ENCODE data around the gene ZPLD1.

GRCh38 chr3:102450976-102451375 lies 16.2 kb downstream of the ZPLD1 start:
- TF ChIP-seq CTCF (IDR thresholded peaks at IDR 0.05 in 2 of 3, conservative IDR thresholded peaks at IDR 0.05 in 1 of 3; ENCODE audit: borderline replicate concordance in 1 of 3, insufficient read depth in 1 of 3, low read depth in 2 of 3, low read length in 2 of 3) (no peak), POLR2A (IDR thresholded peaks at IDR 0.05; ENCODE audit: borderline replicate concordance, extremely low read depth, insufficient read depth, insufficient read length) (no peak)

Data from HCT116 (cell line).